Mesendoderm (in vitro differentiated cells): ENCODE measurements around the gene SULT4A1.

Experiments
- DNase-seq: peaks from one replicate; pipeline ENCODE4 v3.0.0; 2013
- H2AK5ac ChIP-seq: 2 replicates; pipeline ENCODE4 v1.6.1; 2013; ENCODE audit warnings: low read length, inconsistent platforms
- H2BK120ac ChIP-seq: 2 replicates; pipeline ENCODE4 v1.6.1; 2013; ENCODE audit warnings: low read depth, mild to moderate bottlenecking, low read length, moderate library complexity, mixed read lengths
- H2BK15ac ChIP-seq: replicated peaks from 2 replicates; pipeline ENCODE4 v1.6.1; 2013; ENCODE audit warnings: low read depth, mild to moderate bottlenecking, moderate library complexity
- H2BK5ac ChIP-seq: 2 replicates; pipeline ENCODE4 v1.6.1; 2013; ENCODE audit warnings: low read length, inconsistent platforms
- H3K18ac ChIP-seq: 2 replicates; pipeline ENCODE4 v1.6.1; 2013; ENCODE audit warnings: mild to moderate bottlenecking, low read length, mixed read lengths
- H3K23ac ChIP-seq: one replicate; pipeline ENCODE4 v1.6.1; 2013; ENCODE audit warnings: low read length
- H3K27ac ChIP-seq: 2 replicates; pipeline ENCODE4 v1.5.1; 2013; ENCODE audit warnings: low read depth, mild to moderate bottlenecking, inconsistent platforms, low read length, moderate library complexity
- H3K27me3 ChIP-seq: 2 replicates; pipeline ENCODE4 v1.6.1; 2013; ENCODE audit warnings: low read length, control low read depth, mild to moderate bottlenecking, inconsistent platforms; ENCODE audit not compliant: insufficient read depth, poor library complexity
- H3K36me3 ChIP-seq: 2 replicates; pipeline ENCODE4 v1.6.1; 2013; ENCODE audit warnings: low read length, inconsistent platforms; ENCODE audit not compliant: control insufficient read depth, insufficient read depth
- H3K4ac ChIP-seq: one replicate; pipeline ENCODE4 v1.6.1; 2013; ENCODE audit warnings: low read depth, mild to moderate bottlenecking, low read length, moderate library complexity
- H3K4me1 ChIP-seq: 2 replicates; pipeline ENCODE4 v1.6.1; 2013; ENCODE audit warnings: low read depth, low read length, inconsistent platforms; ENCODE audit not compliant: control insufficient read depth
- H3K4me2 ChIP-seq: 2 replicates; pipeline ENCODE4 v1.6.1; 2013; ENCODE audit warnings: low read length
- H3K4me3 ChIP-seq: 2 replicates; pipeline ENCODE4 v1.5.1; 2013; ENCODE audit warnings: mild to moderate bottlenecking, low read length
- H3K56ac ChIP-seq: one replicate; pipeline ENCODE4 v1.6.1; 2013; ENCODE audit warnings: low read length
- H3K79me1 ChIP-seq: 2 replicates; pipeline ENCODE4 v1.6.1; 2013; ENCODE audit warnings: low read length, inconsistent platforms
- H3K79me2 ChIP-seq: 2 replicates; pipeline ENCODE4 v1.6.1; 2013; ENCODE audit warnings: mild to moderate bottlenecking, low read length; ENCODE audit not compliant: control insufficient read depth, insufficient read depth
- H3K9ac ChIP-seq: 2 replicates; pipeline ENCODE4 v1.6.1; 2013; ENCODE audit warnings: low read length, inconsistent platforms
- H4K5ac ChIP-seq: one replicate; pipeline ENCODE4 v1.6.1; 2013; ENCODE audit warnings: low read length
- H4K8ac ChIP-seq: one replicate; pipeline ENCODE4 v1.6.1; 2013; ENCODE audit warnings: low read depth, mild to moderate bottlenecking, control low read depth, low read length, moderate library complexity
- WGBS: extraction: QIAGEN DNeasy Blood & Tissue Kit; methylation state at CpG from one replicate; pipeline ENCODE4 v1.1.7; 2013; ENCODE audit warnings: low lambda C conversion rate, missing lambda C conversion rate; ENCODE audit not compliant: insufficient coverage; ENCODE audit errors: extremely low coverage; 5-methylcytosine and 5-hydroxymethylcytosine counted together

Gene SULT4A1

GRCh38 chr22:43829904-43830851 is 32.1 kb downstream of the SULT4A1 start:
- H3K18ac ChIP-seq: no peak overlapping the region
- H2BK5ac ChIP-seq: no peak overlapping the region
- H3K4me3 ChIP-seq: no peak overlapping the region
- H2BK15ac ChIP-seq: no peak overlapping the region
- no peak overlapping the region for H4K5ac ChIP-seq
- no peaks in the 10 kb centered on the region for H3K27me3 ChIP-seq
- no CpG with 5 or more reads among the region's 33 CpGs for WGBS
- H3K9ac ChIP-seq: no peak overlapping the region
- H3K56ac ChIP-seq: no peak overlapping the region
- H3K4me2 ChIP-seq: no peak overlapping the region
- H3K27ac ChIP-seq: no peak overlapping the region
- H3K4ac ChIP-seq: no peak overlapping the region
- no peak for DNase-seq
- no peaks in the 10 kb centered on the region for H3K79me2 ChIP-seq
- no peaks in the 10 kb centered on the region for H3K79me1 ChIP-seq
- H2BK120ac ChIP-seq: no peak overlapping the region
- no peak overlapping the region for H3K23ac ChIP-seq
- H3K36me3 ChIP-seq: no peaks in the 10 kb centered on the region
- no peak overlapping the region for H4K8ac ChIP-seq
- H2AK5ac ChIP-seq: no peak overlapping the region
- H3K4me1 ChIP-seq: no peaks in the 10 kb centered on the region

- H2AK5ac ChIP-seq: no peak overlapping the region
- no peak overlapping the region for H3K4me2 ChIP-seq
- no peaks in the 10 kb centered on the region for H3K27me3 ChIP-seq
- no peaks in the 10 kb centered on the region for H3K79me1 ChIP-seq
- peak; percentile 40 for DNase-seq
- no peak overlapping the region for H2BK15ac ChIP-seq
- H3K4ac ChIP-seq: no peak overlapping the region
- H3K56ac ChIP-seq: no peak overlapping the region
- H3K18ac ChIP-seq: no peak overlapping the region
- H2BK120ac ChIP-seq: no peak overlapping the region
- H3K9ac ChIP-seq: no peak overlapping the region
- no peak overlapping the region for H3K23ac ChIP-seq
- no CpG with 5 or more reads among the region's 20 CpGs for WGBS
- no peak overlapping the region for H3K27ac ChIP-seq
- no peaks in the 10 kb centered on the region for H3K4me1 ChIP-seq
- no peak overlapping the region for H2BK5ac ChIP-seq
- no peak overlapping the region for H4K5ac ChIP-seq
- no peak overlapping the region for H4K8ac ChIP-seq
- no peak overlapping the region for H3K4me3 ChIP-seq
- H3K79me2 ChIP-seq: no peaks in the 10 kb centered on the region
- no peaks in the 10 kb centered on the region for H3K36me3 ChIP-seq
These were observed 33.1 kb downstream of the SULT4A1 start for GRCh38 chr22:43828998-43829782.

GRCh38 chr22:43828725-43828997 is 33.7 kb downstream of the SULT4A1 start:
- no peaks in the 10 kb centered on the region for H3K79me2 ChIP-seq
- H3K9ac ChIP-seq: no peak overlapping the region
- no peak for DNase-seq
- H3K27me3 ChIP-seq: no peaks in the 10 kb centered on the region
- H2BK5ac ChIP-seq: no peak overlapping the region
- no peak overlapping the region for H3K4ac ChIP-seq
- H4K8ac ChIP-seq: no peak overlapping the region
- no peaks in the 10 kb centered on the region for H3K4me1 ChIP-seq
- no peak overlapping the region for H4K5ac ChIP-seq
- H2BK120ac ChIP-seq: no peak overlapping the region
- no peaks in the 10 kb centered on the region for H3K79me1 ChIP-seq
- no CpG with 5 or more reads among the region's 6 CpGs for WGBS
- no peak overlapping the region for H2BK15ac ChIP-seq
- H3K4me2 ChIP-seq: no peak overlapping the region
- no peak overlapping the region for H3K18ac ChIP-seq
- no peaks in the 10 kb centered on the region for H3K36me3 ChIP-seq
- no peak overlapping the region for H3K27ac ChIP-seq
- H2AK5ac ChIP-seq: no peak overlapping the region
- no peak overlapping the region for H3K56ac ChIP-seq
- H3K23ac ChIP-seq: no peak overlapping the region
- no peak overlapping the region for H3K4me3 ChIP-seq

- no peaks in the 10 kb centered on the region for H3K4me1 ChIP-seq
These were observed 34.2 kb downstream of the SULT4A1 start for GRCh38 chr22:43827926-43828724.

GRCh38 chr22:43827003-43827735 is 35.1 kb downstream of the SULT4A1 start:
- DNase-seq: no peak
- H2BK15ac ChIP-seq: no peak overlapping the region
- H3K4me1 ChIP-seq: no peaks in the 10 kb centered on the region
- H3K79me2 ChIP-seq: no peaks in the 10 kb centered on the region
- no peaks in the 10 kb centered on the region for H3K36me3 ChIP-seq
- no peak overlapping the region for H2AK5ac ChIP-seq
- H4K8ac ChIP-seq: no peak overlapping the region
- H3K23ac ChIP-seq: no peak overlapping the region
- no peak overlapping the region for H3K56ac ChIP-seq
- H3K27me3 ChIP-seq: no peaks in the 10 kb centered on the region
- no peak overlapping the region for H3K4ac ChIP-seq
- H3K27ac ChIP-seq: no peak overlapping the region
- no peak overlapping the region for H2BK120ac ChIP-seq
- H3K4me3 ChIP-seq: no peak overlapping the region
- no peak overlapping the region for H4K5ac ChIP-seq
- H3K9ac ChIP-seq: no peak overlapping the region
- H3K79me1 ChIP-seq: no peaks in the 10 kb centered on the region
- no CpG with 5 or more reads among the region's 13 CpGs for WGBS
- H3K18ac ChIP-seq: no peak overlapping the region
- no peak overlapping the region for H3K4me2 ChIP-seq
- H2BK5ac ChIP-seq: no peak overlapping the region

More at GRCh38 chr22:43827926-43828724, 34.2 kb downstream of the SULT4A1 start:
- Histone ChIP-seq H2BK5ac (no peak overlapping the region), H3K56ac (no peak overlapping the region), H3K79me2 (no peaks in the 10 kb centered on the region), H2BK15ac (no peak overlapping the region), H3K23ac (no peak overlapping the region), H3K27ac (no peak overlapping the region), H4K5ac (no peak overlapping the region), H3K18ac (no peak overlapping the region), H3K4ac (no peak overlapping the region), H3K4me3 (no peak overlapping the region), H3K4me2 (no peak overlapping the region), H3K79me1 (no peaks in the 10 kb centered on the region), H2BK120ac (no peak overlapping the region), H3K9ac (no peak overlapping the region), H3K27me3 (no peaks in the 10 kb centered on the region), H4K8ac (no peak overlapping the region), H3K36me3 (no peaks in the 10 kb centered on the region), H2AK5ac (no peak overlapping the region)
- no peak for DNase-seq
- no CpG with 5 or more reads among the region's 16 CpGs for WGBS
